ENCODE results near the gene CALY.

GRCh38 chr10:133361227-133361626 lies 24.5 kb upstream of the CALY start:
- TF ChIP-seq CTCF (IDR thresholded peaks at IDR 0.05): no peak
- no peak for TF ChIP-seq POLR2A (IDR thresholded peaks at IDR 0.05; ENCODE audit: low read depth)
- no peak for TF ChIP-seq POLR2AphosphoS5 (IDR thresholded peaks at IDR 0.05)
- no peak for TF ChIP-seq EP300 (IDR thresholded peaks at IDR 0.05)

Measured in esophagus muscularis mucosa (tissue), 4 donors.